NB4 (cell line): ENCODE data around the gene SMAD3.
A peak's percentile ranks its signal among the peaks of the same experiment; 100 is the strongest.
"Not testable (repeated sequence)": the region's sequence is repeated elsewhere in the genome, so short reads cannot be mapped to it uniquely, and the experiment has no call there.

ENCODE experiments used
- DNase-seq: peaks from one replicate; pipeline ENCODE4 v3.0.0; 2010; ENCODE audit warnings: low read depth
- H3K4me3 ChIP-seq: one replicate; pipeline ENCODE4 v1.5.1; 2011; ENCODE audit warnings: mild to moderate bottlenecking, low read depth, low read length, moderate library complexity
- MYC ChIP-seq: IDR thresholded peaks from 2 replicates; pipeline ENCODE4 v1.6.1; 2011; ENCODE audit warnings: low read depth, low read length
- POLR2A ChIP-seq: IDR thresholded peaks from 2 replicates; pipeline ENCODE4 v1.6.1; 2011; ENCODE audit warnings: mild to moderate bottlenecking; ENCODE audit not compliant: insufficient read length; ENCODE audit errors: extremely low read depth
- TF ChIP-seq, protein P1 (sequence below): IDR thresholded peaks from 2 replicates; pipeline ENCODE4 v1.6.1; 2011; ENCODE audit warnings: low read depth, low read length
- TF ChIP-seq, protein P2 (sequence below): IDR thresholded peaks from one replicate; pipeline ENCODE4 v1.5.1; 2012; ENCODE audit warnings: low read depth, low read length

SMAD3 gene

DNA sequence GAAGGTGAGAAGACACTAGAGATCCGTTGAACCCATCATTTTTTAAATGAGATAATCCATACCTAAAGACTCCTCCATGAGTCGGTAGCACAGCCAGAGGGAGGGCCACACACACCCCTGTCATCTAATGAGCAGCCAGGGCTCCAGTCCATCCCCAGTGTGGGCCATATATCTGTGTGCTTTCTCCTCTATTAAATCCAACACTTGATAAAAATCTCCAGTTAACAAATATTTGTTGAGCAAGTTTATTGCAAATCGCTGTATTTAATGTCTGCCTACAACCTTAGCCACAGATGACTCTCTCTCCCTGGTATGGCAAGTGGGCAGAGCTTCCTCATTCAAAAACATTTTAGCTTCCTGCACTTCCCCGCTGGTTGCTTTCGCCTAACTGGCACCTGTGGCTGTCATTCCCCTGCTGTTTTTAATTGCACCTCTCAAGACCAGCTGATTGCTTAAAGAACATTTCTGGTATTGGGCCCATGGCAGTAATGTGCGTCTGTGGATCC is 82.8 kb downstream of the SMAD3 start:
- DNase-seq, result peak; percentile 73
- H3K4me3 ChIP-seq, result no peak overlapping the region
- TF ChIP-seq MYC (no peak), POLR2A (no peak)
- TF ChIP-seq, protein P1, sequence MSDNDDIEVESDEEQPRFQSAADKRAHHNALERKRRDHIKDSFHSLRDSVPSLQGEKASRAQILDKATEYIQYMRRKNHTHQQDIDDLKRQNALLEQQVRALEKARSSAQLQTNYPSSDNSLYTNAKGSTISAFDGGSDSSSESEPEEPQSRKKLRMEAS, result no peak
- TF ChIP-seq, protein P2, sequence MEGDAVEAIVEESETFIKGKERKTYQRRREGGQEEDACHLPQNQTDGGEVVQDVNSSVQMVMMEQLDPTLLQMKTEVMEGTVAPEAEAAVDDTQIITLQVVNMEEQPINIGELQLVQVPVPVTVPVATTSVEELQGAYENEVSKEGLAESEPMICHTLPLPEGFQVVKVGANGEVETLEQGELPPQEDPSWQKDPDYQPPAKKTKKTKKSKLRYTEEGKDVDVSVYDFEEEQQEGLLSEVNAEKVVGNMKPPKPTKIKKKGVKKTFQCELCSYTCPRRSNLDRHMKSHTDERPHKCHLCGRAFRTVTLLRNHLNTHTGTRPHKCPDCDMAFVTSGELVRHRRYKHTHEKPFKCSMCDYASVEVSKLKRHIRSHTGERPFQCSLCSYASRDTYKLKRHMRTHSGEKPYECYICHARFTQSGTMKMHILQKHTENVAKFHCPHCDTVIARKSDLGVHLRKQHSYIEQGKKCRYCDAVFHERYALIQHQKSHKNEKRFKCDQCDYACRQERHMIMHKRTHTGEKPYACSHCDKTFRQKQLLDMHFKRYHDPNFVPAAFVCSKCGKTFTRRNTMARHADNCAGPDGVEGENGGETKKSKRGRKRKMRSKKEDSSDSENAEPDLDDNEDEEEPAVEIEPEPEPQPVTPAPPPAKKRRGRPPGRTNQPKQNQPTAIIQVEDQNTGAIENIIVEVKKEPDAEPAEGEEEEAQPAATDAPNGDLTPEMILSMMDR, result no peak

DNA sequence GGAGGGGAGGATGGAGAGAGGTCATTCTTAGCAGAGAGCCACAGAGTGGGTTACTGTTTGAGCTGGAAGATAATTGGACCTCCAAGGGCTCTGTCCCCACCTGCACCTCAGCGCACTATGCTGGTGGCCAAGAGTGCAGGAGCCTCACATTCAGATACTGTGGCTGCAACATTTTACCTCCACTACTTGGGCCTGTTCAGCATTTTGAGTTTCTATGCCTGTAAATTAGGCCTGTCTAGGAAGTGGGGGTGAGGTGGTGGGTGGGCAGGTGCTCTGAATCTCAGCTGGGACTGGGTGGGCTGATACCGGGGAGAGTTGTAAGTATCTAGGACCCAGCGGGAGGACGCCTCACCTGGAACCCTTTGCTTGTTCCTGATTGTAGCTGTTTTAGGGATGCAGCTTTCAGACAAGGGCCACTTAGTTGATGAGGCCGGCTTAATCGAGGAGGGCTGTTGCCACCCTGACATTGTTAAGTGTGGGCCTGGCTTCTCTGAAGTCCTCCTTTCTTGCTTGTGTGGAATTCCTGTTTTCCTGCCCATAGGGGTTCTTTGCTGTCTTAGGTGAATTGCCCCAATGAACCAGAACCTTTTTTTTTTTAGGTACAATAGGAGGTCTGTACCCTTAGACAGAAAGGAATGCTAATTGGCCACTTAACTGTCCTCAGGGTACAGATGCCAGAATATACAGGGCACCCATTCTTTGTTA is 83.8 kb downstream of the SMAD3 start:
- H3K4me3 ChIP-seq, result no peak overlapping the region
- no peak for DNase-seq
- TF ChIP-seq, protein P2, result no peak
- TF ChIP-seq, protein P1, result no peak
- no peak for TF ChIP-seq POLR2A
- no peak for TF ChIP-seq MYC

DNA sequence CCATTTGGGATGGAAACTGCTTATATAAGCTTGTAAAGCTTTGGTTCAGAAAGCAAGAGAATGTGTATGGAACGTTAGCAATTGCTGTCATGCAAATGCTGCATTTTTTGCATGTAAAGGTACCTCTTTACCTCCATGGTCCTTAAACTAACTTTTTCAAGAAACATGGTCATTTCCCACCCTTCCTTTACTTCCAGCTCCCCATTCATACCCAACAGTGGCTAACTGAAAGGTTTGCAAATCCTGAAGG is 84.3 kb downstream of the SMAD3 start:
- no peak overlapping the region for H3K4me3 ChIP-seq
- TF ChIP-seq, protein P1, result no peak
- no peak for TF ChIP-seq MYC
- TF ChIP-seq, protein P2, result no peak
- TF ChIP-seq POLR2A, result no peak
- DNase-seq, result no peak

DNA sequence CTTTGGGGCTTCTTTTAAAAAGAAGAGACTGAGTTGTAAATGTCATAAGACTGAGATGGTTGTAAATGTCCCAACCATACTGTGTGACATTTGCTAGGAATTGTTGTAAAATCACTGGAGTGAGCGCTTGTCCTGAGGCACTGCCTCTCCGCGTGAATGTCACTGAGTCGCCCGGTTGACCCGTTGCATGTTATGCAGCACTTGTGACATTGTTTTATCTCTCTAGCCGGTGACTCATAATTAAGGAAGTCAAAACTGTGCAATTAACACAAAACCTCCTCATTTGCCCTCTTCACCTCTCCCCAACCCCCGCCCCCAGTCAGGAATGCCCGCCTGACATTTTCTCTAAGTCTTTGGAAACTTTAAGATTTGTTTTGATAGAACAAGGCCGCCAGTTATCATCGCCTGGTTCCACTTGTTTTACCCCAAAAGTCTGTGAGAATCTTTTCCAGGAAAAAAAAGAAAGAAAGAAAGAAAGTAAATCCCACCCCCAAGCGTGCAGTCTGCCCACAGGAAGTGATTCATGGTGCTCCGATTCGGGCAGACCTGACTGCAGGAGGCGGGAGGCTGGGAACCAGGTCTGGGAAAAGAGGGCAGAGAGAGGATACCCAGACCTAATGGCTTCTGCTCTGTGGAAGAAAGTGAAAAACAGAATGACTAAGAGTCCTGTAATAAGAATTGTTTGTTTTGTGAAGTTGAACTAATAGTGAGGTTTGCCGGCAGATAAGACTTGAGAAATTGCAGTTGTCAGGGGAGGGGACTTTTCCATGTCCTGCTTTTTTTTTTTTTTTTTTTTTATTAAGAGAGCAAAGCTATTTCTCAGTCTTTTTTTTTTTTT is 84.8 kb downstream of the SMAD3 start:
- peak overlapping the region; percentile 27 for H3K4me3 ChIP-seq
- TF ChIP-seq, protein P2, result no peak
- TF ChIP-seq POLR2A, result no peak
- no peak for TF ChIP-seq MYC
- TF ChIP-seq, protein P1, result no peak
- peak; percentile 72 for DNase-seq

DNA sequence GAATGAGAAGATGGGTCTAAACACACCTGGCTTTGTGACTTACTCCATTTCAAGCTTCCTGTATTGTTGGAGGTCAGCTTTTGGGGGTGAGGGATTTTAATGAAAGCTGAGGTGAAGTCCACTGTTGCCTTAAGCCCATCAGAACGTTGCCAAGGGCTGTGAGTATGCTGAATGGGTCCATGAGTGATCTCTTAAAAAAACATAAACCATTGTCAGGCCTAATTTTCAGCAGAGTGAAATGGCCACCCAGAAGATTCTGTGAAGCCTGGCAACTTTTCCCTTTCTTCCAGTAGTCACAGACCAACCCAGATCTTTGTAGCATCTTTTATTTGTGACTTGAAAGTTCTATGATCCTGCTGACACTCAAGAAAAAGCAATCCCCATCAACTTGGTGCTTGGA is 87.0 kb downstream of the SMAD3 start:
- DNase-seq, result no peak
- TF ChIP-seq, protein P2, result no peak
- TF ChIP-seq MYC (no peak), POLR2A (no peak)
- no peak overlapping the region for H3K4me3 ChIP-seq

DNA sequence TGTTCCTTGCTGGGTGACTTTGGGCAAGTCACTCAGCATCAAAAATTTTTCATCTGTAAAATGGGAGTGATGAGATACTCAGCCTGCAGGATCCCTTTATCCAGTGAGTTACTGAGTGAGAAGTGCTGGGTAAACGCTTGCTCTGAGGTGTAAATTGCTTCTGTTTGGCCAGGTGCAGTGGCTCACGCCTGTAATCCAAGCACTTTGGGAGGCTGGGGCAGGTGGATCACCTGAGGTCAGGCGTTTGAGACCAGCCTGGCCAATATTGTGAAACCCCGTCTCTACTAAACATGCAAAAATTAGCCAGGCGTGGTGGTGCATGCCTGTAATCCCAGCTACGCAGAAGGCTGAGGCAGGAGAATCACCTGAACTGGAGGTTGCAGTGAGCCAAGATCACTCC is 87.6 kb downstream of the SMAD3 start:
- not testable (repeated sequence) for H3K4me3 ChIP-seq, DNase-seq
